Right atrium auricular region (tissue), 2 donors: ENCODE data around the gene STRA6. TPM values are rescaled to one million over a fixed set of nuclear protein-coding genes. Genes with fewer than 3 reads are reported as not detected.

Experiments
- DNase-seq: peaks from one replicate; pipeline ENCODE4 v3.0.0-alpha.2; 2019; ENCODE audit warnings: low spot score
- H3K27ac ChIP-seq, 2 donors: fragments of 200-600 bp; sonication (generic); 1 replicate in 1 of 2; 2 replicates in 1 of 2; pipeline ENCODE4 v1.5.1; 2016 to 2019
- H3K27me3 ChIP-seq, 2 donors: fragments of 200-600 bp; sonication (generic); one replicate each; pipeline versions ENCODE4 v1.5.1 to v1.6.0; 2017 to 2019
- H3K36me3 ChIP-seq: fragments of 200-600 bp; sonication (generic); one replicate; pipeline ENCODE4 v1.5.1; 2016
- H3K4me1 ChIP-seq, 2 donors: fragments of 200-600 bp; sonication (generic); one replicate each; pipeline versions ENCODE4 v1.5.1 to v1.6.0; 2017 to 2019
- H3K4me3 ChIP-seq, 2 donors: fragments of 200-600 bp; sonication (generic); 1 replicate in 1 of 2; 2 replicates in 1 of 2; pipeline ENCODE4 v1.5.1; 2017 to 2019; ENCODE audit warnings: mild to moderate bottlenecking in 1 of 2, moderate library complexity in 1 of 2
- H3K9me3 ChIP-seq, 2 donors: fragments of 200-600 bp; sonication (generic); one replicate each; pipeline ENCODE4 v1.5.1; 2019
- CTCF ChIP-seq, 2 donors: fragments of 200-600 bp; sonication (generic); IDR thresholded peaks; one replicate each; pipeline ENCODE4 v1.5.1; 2019; ENCODE audit warnings: antibody characterized with exemption in 2 of 2
- total RNA-seq, 2 donors: library from RNA; depleted of rRNA; stranded (reverse); fragments of >200 nt; gene quantifications; one replicate each; pipeline ENCODE4 v1.1.0, GENCODE V29; 2016

STRA6 gene
- total RNA-seq, 2 donors from 2014 or later: 0.22 to 0.55 TPM

- no peak overlapping the region for H3K4me3 ChIP-seq
- H3K36me3 ChIP-seq: no peaks in the 10 kb centered on the region
- no peaks in the 10 kb centered on the region for H3K27me3 ChIP-seq
- no peak overlapping the region for H3K27ac ChIP-seq
- peaks cover 0 to 19% of the 10 kb centered on the region in 2 donors for H3K4me1 ChIP-seq
- H3K9me3 ChIP-seq: no peaks in the 10 kb centered on the region
- no peak for TF ChIP-seq CTCF (IDR thresholded peaks at IDR 0.05)
- DNase-seq: no peak
Measured at GRCh38 chr15:74210729-74211128, 8.1 kb upstream of the STRA6 start.

GRCh38 chr15:74209997-74210671, 7.5 kb upstream of the STRA6 start:
- no peak for DNase-seq
- Histone ChIP-seq H3K36me3 (no peaks in the 10 kb centered on the region), H3K9me3 (no peaks in the 10 kb centered on the region), H3K4me3 (no peak overlapping the region), H3K4me1 (peaks cover 0 to 25% of the 10 kb centered on the region in 2 donors), H3K27me3 (no peaks in the 10 kb centered on the region), H3K27ac (no peak overlapping the region)
- TF ChIP-seq CTCF (IDR thresholded peaks at IDR 0.05): no peak

- Histone ChIP-seq H3K4me1 (peaks cover 0 to 31% of the 10 kb centered on the region in 2 donors), H3K27me3 (no peaks in the 10 kb centered on the region), H3K4me3 (no peak overlapping the region), H3K36me3 (no peaks in the 10 kb centered on the region), H3K9me3 (no peaks in the 10 kb centered on the region), H3K27ac (no peak overlapping the region)
- TF ChIP-seq CTCF (IDR thresholded peaks at IDR 0.05): no peak
- no peak for DNase-seq
Measured at GRCh38 chr15:74209560-74209958, 7.0 kb upstream of the STRA6 start.

GRCh38 chr15:74208901-74209559, 6.4 kb upstream of the STRA6 start:
- DNase-seq: no peak
- Histone ChIP-seq H3K4me1 (peaks cover 0 to 36% of the 10 kb centered on the region in 2 donors), H3K36me3 (no peaks in the 10 kb centered on the region), H3K27me3 (no peaks in the 10 kb centered on the region), H3K9me3 (no peaks in the 10 kb centered on the region), H3K27ac (no peak overlapping the region), H3K4me3 (no peak overlapping the region)
- no peak for TF ChIP-seq CTCF (IDR thresholded peaks at IDR 0.05)

- TF ChIP-seq CTCF (IDR thresholded peaks at IDR 0.05): no peak
- H3K27ac ChIP-seq: no peak overlapping the region
- no peak for DNase-seq
- no peaks in the 10 kb centered on the region for H3K36me3 ChIP-seq
- no peaks in the 10 kb centered on the region for H3K27me3 ChIP-seq
- peaks cover 0 to 34% of the 10 kb centered on the region in 2 donors for H3K4me1 ChIP-seq
- no peak overlapping the region for H3K4me3 ChIP-seq
- no peaks in the 10 kb centered on the region for H3K9me3 ChIP-seq
Measured at GRCh38 chr15:74208496-74208895, 5.9 kb upstream of the STRA6 start.
